Uterus (tissue), 4 donors: ENCODE measurements around the gene YARS2. TPM values are rescaled to one million over a fixed set of nuclear protein-coding genes. Genes with fewer than 3 reads are reported as not detected.

Source experiments
- DNase-seq, 2 donors: peaks; one replicate each; pipeline ENCODE4 v3.0.0-alpha.2; 2019 to 2020
- H3K27ac ChIP-seq, 2 donors: fragments of 200-600 bp; sonication (generic); 1 replicate in 1 of 2; 2 replicates in 1 of 2; pipeline ENCODE4 v1.5.1; 2016 to 2018
- H3K27me3 ChIP-seq, 2 donors: fragments of 200-600 bp; sonication (generic); one replicate each; pipeline ENCODE4 v1.5.1; 2018 to 2019; ENCODE audit warnings: control low read depth in 1 of 2
- H3K36me3 ChIP-seq, 2 donors: fragments of 200-600 bp; sonication (generic); one replicate each; pipeline ENCODE4 v1.5.1; 2019; ENCODE audit warnings: control low read depth in 1 of 2
- H3K4me1 ChIP-seq, 2 donors: fragments of 200-600 bp; sonication (generic); one replicate each; pipeline ENCODE4 v1.5.1; 2018 to 2019; ENCODE audit warnings: control low read depth in 1 of 2
- H3K4me3 ChIP-seq, 2 donors: fragments of 200-600 bp; sonication (generic); 1 replicate in 1 of 2; 2 replicates in 1 of 2; pipeline ENCODE4 v1.5.1; 2018 to 2019; ENCODE audit warnings: mild to moderate bottlenecking in 1 of 2
- H3K9me3 ChIP-seq, 2 donors: fragments of 200-600 bp; sonication (generic); one replicate each; pipeline ENCODE4 v1.5.1; 2019; ENCODE audit warnings: control low read depth in 1 of 2
- CTCF ChIP-seq, 4 experiments: fragments of 200-600 bp in 2 of 4; fragments of 450-650 bp in 2 of 4; sonication (generic) in 2 of 4; IDR thresholded peaks; one replicate each; pipeline ENCODE4 v1.5.1; 2016 to 2019; ENCODE audit warnings: antibody characterized with exemption in 4 of 4, mild to moderate bottlenecking in 2 of 4, moderate library complexity in 1 of 4
- POLR2A ChIP-seq, 2 donors: fragments of 450-650 bp; IDR thresholded peaks; one replicate each; pipeline ENCODE4 v1.6.1; 2016; ENCODE audit warnings: antibody characterized with exemption in 2 of 2, mild to moderate bottlenecking in 1 of 2, moderate library complexity in 1 of 2
- intact Hi-C: fragments of 100-400 bp; cut with DNase I; formaldehyde crosslinking; loops from one replicate; pipeline ENCODE4 v1.15.1; 2023; ENCODE audit warnings: low total_unique reads
- total RNA-seq, 4 donors: library from RNA; depleted of rRNA in 3 of 4; stranded (reverse); fragments of >200 nt in 3 of 4; gene quantifications; one replicate each; pipeline versions ENCODE4 v1.1.0 to v1.2.4, GENCODE V29; 2014 to 2023
- donor health status: DM: yes; HTN: yes; CAD: no.

The YARS2 gene
- total RNA-seq, 4 donors from 2014 or later, result 14.3 to 40.0 (median 15.2) TPM

- Histone ChIP-seq H3K4me1 (no peaks in the 10 kb centered on the region), H3K9me3 (no peaks in the 10 kb centered on the region), H3K4me3 (no peak overlapping the region), H3K36me3 (no peaks in the 10 kb centered on the region), H3K27me3 (no peaks in the 10 kb centered on the region), H3K27ac (no peak overlapping the region)
- intact Hi-C loops, result no loop called here
- TF ChIP-seq CTCF (IDR thresholded peaks at IDR 0.05) (no peak), POLR2A (IDR thresholded peaks at IDR 0.05) (no peak)
- DNase-seq, result no peak
Measured at GRCh38 chr12:32789446-32789845, 33.7 kb upstream of the YARS2 start.

- no peak overlapping the region for H3K27ac ChIP-seq
- no peaks in the 10 kb centered on the region for H3K27me3 ChIP-seq
- H3K9me3 ChIP-seq, result no peaks in the 10 kb centered on the region
- intact Hi-C loops, result no loop called here
- no peaks in the 10 kb centered on the region for H3K4me1 ChIP-seq
- TF ChIP-seq CTCF (IDR thresholded peaks at IDR 0.05) (no peak), POLR2A (IDR thresholded peaks at IDR 0.05) (no peak)
- no peaks in the 10 kb centered on the region for H3K36me3 ChIP-seq
- H3K4me3 ChIP-seq, result no peak overlapping the region
- no peak for DNase-seq
Measured at GRCh38 chr12:32788405-32788804, 32.7 kb upstream of the YARS2 start.

DNA sequence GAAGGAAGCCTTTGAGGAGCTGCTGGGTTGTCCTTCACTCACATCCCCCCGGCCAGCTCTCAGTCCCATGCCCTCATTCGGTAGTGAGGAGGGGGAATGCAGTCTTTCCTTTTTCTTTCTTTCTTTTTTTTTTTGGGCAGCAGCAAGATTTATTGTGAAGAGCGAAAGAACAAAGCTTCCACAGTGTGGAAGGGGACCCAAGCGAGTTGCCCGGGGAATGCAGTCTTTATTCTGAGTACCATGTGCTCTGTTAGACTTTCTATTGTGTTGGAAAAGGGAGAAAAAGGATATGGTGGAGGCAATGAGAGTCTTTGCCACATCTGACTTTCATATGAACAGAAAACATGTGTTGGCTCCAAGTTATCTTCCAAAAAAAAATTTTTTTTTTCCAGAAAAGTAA, 29.9 kb upstream of the YARS2 start:
- H3K4me1 ChIP-seq, result no peaks in the 10 kb centered on the region
- TF ChIP-seq POLR2A (IDR thresholded peaks at IDR 0.05) (no peak), CTCF (IDR thresholded peaks at IDR 0.05) (no peak)
- no peaks in the 10 kb centered on the region for H3K36me3 ChIP-seq
- no peaks in the 10 kb centered on the region for H3K27me3 ChIP-seq
- H3K27ac ChIP-seq, result no peak overlapping the region
- H3K4me3 ChIP-seq, result no peak overlapping the region
- intact Hi-C loops, result no loop called here
- H3K9me3 ChIP-seq, result no peaks in the 10 kb centered on the region
- no peak for DNase-seq

- Histone ChIP-seq H3K4me1 (no peaks in the 10 kb centered on the region), H3K9me3 (no peaks in the 10 kb centered on the region), H3K27ac (no peak overlapping the region), H3K36me3 (no peaks in the 10 kb centered on the region), H3K27me3 (peaks cover 0 to 6% of the 10 kb centered on the region in 2 donors), H3K4me3 (no peak overlapping the region)
- no peak for DNase-seq
- TF ChIP-seq POLR2A (IDR thresholded peaks at IDR 0.05) (no peak), CTCF (IDR thresholded peaks at IDR 0.05) (no peak)
- intact Hi-C loops, result no loop called here
Measured at GRCh38 chr12:32783029-32783428, 27.3 kb upstream of the YARS2 start.

DNA sequence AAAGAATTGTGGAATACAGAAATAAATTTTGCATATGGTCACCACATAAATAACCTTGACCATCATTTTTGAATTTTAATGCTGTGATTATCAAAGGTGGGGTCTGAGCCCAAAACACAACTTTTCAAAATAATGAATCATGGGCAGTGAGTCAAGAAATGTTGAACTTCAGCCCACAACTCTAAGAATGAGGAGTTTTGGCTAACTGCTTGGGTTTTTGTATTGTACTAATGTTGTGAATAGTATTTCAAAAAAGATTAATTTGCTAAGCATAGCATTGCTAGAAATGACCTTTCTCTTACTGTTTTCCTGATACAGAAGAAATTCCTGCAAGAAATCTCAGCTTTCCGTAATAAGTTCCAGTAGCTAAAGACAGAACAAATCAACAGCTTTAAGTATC, 24.4 kb upstream of the YARS2 start:
- TF ChIP-seq POLR2A (IDR thresholded peaks at IDR 0.05), result no peak
- TF ChIP-seq CTCF (IDR thresholded peaks at IDR 0.05), result no peak
- intact Hi-C loops, result no loop called here
- Histone ChIP-seq H3K4me1 (no peaks in the 10 kb centered on the region), H3K4me3 (no peak overlapping the region), H3K36me3 (no peaks in the 10 kb centered on the region), H3K9me3 (no peaks in the 10 kb centered on the region), H3K27ac (no peak overlapping the region), H3K27me3 (peaks cover 0 to 6% of the 10 kb centered on the region in 2 donors)
- no peak for DNase-seq
